Spinal cord (tissue), 10 donors: Measurements from ENCODE around the gene ASS1. TPM values are rescaled to one million over a fixed set of nuclear protein-coding genes. Genes with fewer than 3 reads are reported as not detected.
"Not testable (repeated sequence)": the region's sequence is repeated elsewhere in the genome, so short reads cannot be mapped to it uniquely, and the experiment has no call there.

Experiments used
- DNase-seq, 6 donors: peaks; one replicate each; pipeline versions ENCODE4 v3.0.0 to v3.0.0-alpha.2; 2013 to 2015; ENCODE audit warnings: low spot score in 6 of 6, low read depth in 4 of 6
- H3K27ac ChIP-seq: one replicate; pipeline ENCODE4 v1.5.1; 2013; ENCODE audit warnings: low read depth, low read length, control low read depth
- H3K27me3 ChIP-seq: one replicate; pipeline ENCODE4 v1.6.1; 2013; ENCODE audit warnings: low read length; ENCODE audit not compliant: control insufficient read depth, insufficient read depth
- H3K36me3 ChIP-seq: one replicate; pipeline ENCODE4 v1.6.1; 2013; ENCODE audit warnings: low read length; ENCODE audit not compliant: control insufficient read depth, insufficient read depth
- H3K4me1 ChIP-seq: one replicate; pipeline ENCODE4 v1.6.1; 2013; ENCODE audit warnings: low read length; ENCODE audit not compliant: control insufficient read depth, insufficient read depth
- H3K4me3 ChIP-seq: one replicate; pipeline ENCODE4 v1.5.1; 2013; ENCODE audit warnings: low read depth, low read length, control low read depth
- H3K9me3 ChIP-seq: one replicate; pipeline ENCODE4 v1.6.1; 2013; ENCODE audit warnings: low read length; ENCODE audit not compliant: control insufficient read depth, insufficient read depth
- WGBS: methylation state at CpG from one replicate; pipeline ENCODE4 v1.1.5; 2013; ENCODE audit warnings: missing lambda C conversion rate; ENCODE audit not compliant: insufficient coverage; 5-methylcytosine and 5-hydroxymethylcytosine counted together
- long read RNA-seq, 4 donors: transcript quantifications; one replicate each; lab custom pipeline, GENCODE V29; 2026
- polyA plus RNA-seq, 2 donors: library from polyadenylated mRNA; unstranded; fragments of 120-200 nt; gene quantifications; one replicate each; pipeline ENCODE4 v1.2.1, GENCODE V29; 2013; ENCODE audit not compliant: insufficient read length in 2 of 2
- total RNA-seq, 2 donors: library from RNA; depleted of rRNA in 1 of 2; stranded (reverse); fragments of 120-200 nt in 1 of 2; fragments of >200 nt in 1 of 2; gene quantifications; one replicate each; pipeline versions ENCODE4 v1.2.3 to v1.2.4, GENCODE V29; 2013 to 2014
- donor health status: healthy.

ASS1 gene
- total RNA-seq (100 to 1,000 TPM in 1 of 2 donors, 10 to 100 TPM in 1; 61.1 to 234 TPM), polyA plus RNA-seq (10 to 100 TPM; 40.2 to 64.7 TPM)
- long read RNA-seq, donor 1, transcript ASS1-201 (15 exons, 1,564 nt), result major isoform, 18 of 21 reads
- long read RNA-seq, donor 1, partial matches to known transcripts, result 0 of 21 reads
- long read RNA-seq, donor 1, other reads (novel, unspliced or antisense), result 0 of 21 reads
- long read RNA-seq, donor 2, result 0 reads
- long read RNA-seq, donor 3, transcript ASS1-201 (15 exons, 1,564 nt), result major isoform, 8 of 9 reads
- long read RNA-seq, donor 3, partial matches to known transcripts, result 0 of 9 reads
- long read RNA-seq, donor 3, other reads (novel, unspliced or antisense), result 0 of 9 reads
- long read RNA-seq, donor 4, transcript ASS1-201 (15 exons, 1,564 nt), result major isoform, 8 of 9 reads
- long read RNA-seq, donor 4, partial matches to known transcripts, result 0 of 9 reads
- long read RNA-seq, donor 4, other reads (novel, unspliced or antisense), result 0 of 9 reads

DNA sequence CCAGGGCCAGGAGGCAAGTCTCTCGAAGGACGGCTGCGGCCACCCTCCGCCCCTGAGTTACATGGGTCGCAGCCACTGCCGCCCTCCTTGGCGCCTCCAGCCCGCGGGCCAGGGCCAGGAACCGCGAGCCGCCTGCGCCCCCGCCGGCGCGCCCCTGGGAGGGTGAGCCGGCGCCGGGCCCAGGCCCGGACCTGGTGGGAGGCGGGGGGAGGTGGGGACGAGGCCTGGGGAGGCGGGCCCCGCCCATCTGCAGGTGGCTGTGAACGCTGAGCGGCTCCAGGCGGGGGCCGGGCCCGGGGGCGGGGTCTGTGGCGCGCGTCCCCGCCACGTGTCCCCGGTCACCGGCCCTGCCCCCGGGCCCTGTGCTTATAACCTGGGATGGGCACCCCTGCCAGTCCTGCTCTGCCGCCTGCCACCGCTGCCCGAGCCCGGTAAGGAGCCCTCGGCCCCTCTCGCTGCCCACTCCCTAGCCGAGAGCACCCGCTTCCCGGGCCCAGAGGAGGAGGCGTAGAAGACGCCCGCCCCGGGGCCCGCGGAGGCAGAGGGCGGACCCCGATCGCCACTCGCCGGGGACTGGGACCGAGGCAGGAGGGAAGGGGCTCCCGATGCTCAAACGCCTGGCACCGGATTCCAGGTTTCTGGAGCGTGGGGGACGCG is at the start of gene ASS1:
TSS of gene ASS1 (plus strand) at position 397 of the 657 bp plus-strand sequence. CDS start 7,268 bp downstream, outside the sequence.
- WGBS, result under 1% methylated on average over 66 of the region's 66 CpGs
- H3K9me3 ChIP-seq, result peaks cover 3% of the 10 kb centered on the region
- H3K27me3 ChIP-seq, result peaks cover 28% of the 10 kb centered on the region
- peak within 1 kb of the TSS; percentile 50 for H3K27ac ChIP-seq
- peak in 2 of 6 donors; percentile 39 to 55 for DNase-seq
- H3K4me1 ChIP-seq, result peaks cover 42% of the 10 kb centered on the region
- peak within 1 kb of the TSS; percentile 51 for H3K4me3 ChIP-seq
- H3K36me3 ChIP-seq, result no peaks in the 10 kb centered on the region

GRCh38 chr9:130395810-130396435 is 48.8 kb upstream of the ASS1 start:
- 87% methylated on average over 16 of the region's 26 CpGs for WGBS
- no peak for DNase-seq
- peaks cover 31% of the 10 kb centered on the region for H3K36me3 ChIP-seq

GRCh38 chr9:130396581-130396980 is 48.2 kb upstream of the ASS1 start:
- 100% methylated on average over 2 of the region's 4 CpGs for WGBS
- H3K4me1 ChIP-seq, result no peaks in the 10 kb centered on the region
- H3K27ac ChIP-seq, result no peak overlapping the region
- H3K27me3 ChIP-seq, result no peaks in the 10 kb centered on the region
- H3K36me3 ChIP-seq, result peaks cover 25% of the 10 kb centered on the region
- no peaks in the 10 kb centered on the region for H3K9me3 ChIP-seq
- DNase-seq, result no peak
- H3K4me3 ChIP-seq, result no peak overlapping the region

More at GRCh38 chr9:130395810-130396435, 48.8 kb upstream of the ASS1 start:
- Histone ChIP-seq H3K27ac (no peak overlapping the region), H3K9me3 (no peaks in the 10 kb centered on the region), H3K4me3 (no peak overlapping the region), H3K27me3 (no peaks in the 10 kb centered on the region), H3K4me1 (no peaks in the 10 kb centered on the region)

DNA sequence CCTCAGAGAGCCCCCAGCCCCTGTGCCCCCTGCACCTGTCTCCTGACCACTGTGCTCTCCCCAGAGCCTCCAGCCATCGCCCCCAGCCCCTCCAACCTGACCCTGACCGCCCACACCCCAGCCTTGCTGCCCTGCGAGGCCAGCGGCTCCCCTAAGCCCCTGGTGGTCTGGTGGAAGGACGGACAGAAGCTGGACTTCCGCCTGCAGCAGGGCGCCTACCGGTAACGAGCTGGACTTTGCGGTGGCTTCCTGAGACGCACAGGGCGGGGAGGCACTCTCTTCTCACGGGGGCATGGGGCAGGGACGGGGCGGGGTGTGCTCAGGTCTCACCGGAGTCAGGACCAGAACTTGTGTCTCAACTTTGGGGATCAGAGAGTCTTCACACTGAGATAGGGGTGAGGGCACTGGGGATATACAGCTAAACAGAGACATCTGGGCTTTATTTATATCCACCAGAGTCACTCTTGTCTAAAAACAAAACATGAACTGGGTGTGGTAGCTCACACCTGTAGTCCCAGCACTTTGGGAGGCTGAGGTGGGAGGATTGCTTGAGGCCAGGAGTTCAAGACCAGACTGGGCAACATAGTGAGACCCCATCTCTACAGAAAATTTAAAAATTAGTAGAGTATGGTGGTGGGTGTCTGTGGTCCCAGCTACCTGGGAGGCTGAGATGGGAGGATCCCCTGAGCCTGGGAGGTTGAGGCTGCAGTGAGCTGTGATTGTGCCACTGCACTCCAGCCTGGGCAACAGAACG is 46.1 kb upstream of the ASS1 start:
- H3K27ac ChIP-seq, result no peak overlapping the region
- H3K36me3 ChIP-seq, result peaks cover 30% of the 10 kb centered on the region
- no peaks in the 10 kb centered on the region for H3K4me1 ChIP-seq
- no peaks in the 10 kb centered on the region for H3K9me3 ChIP-seq
- no peak for DNase-seq
- 81% methylated on average over 12 of the region's 17 CpGs for WGBS
- no peaks in the 10 kb centered on the region for H3K27me3 ChIP-seq
- H3K4me3 ChIP-seq, result no peak overlapping the region

DNA sequence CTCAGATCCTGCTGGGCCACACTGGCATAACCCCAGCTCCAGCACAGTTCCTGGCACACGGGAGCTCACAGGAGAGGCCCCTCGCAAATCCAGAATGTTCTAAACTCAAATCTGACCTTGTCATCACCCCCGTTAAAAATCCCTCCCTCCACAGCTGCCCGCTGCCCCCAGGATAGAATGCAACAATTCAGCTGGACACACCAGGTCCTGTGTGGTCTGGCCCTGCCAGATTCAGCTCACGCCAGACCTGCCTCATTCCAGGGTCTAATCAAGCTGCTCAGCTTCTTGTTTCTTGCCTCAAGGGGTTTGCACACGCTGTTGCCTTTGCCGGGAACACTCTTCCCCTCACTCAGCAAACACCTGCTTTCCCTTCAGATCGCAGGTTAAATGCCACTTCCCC is 45.0 kb upstream of the ASS1 start:
- Histone ChIP-seq H3K27me3 (no peaks in the 10 kb centered on the region), H3K4me1 (no peaks in the 10 kb centered on the region), H3K27ac (no peak overlapping the region), H3K9me3 (no peaks in the 10 kb centered on the region), H3K36me3 (peaks cover 26% of the 10 kb centered on the region), H3K4me3 (no peak overlapping the region)
- 71% methylated on average over 8 of the region's 8 CpGs for WGBS
- DNase-seq, result no peak

DNA sequence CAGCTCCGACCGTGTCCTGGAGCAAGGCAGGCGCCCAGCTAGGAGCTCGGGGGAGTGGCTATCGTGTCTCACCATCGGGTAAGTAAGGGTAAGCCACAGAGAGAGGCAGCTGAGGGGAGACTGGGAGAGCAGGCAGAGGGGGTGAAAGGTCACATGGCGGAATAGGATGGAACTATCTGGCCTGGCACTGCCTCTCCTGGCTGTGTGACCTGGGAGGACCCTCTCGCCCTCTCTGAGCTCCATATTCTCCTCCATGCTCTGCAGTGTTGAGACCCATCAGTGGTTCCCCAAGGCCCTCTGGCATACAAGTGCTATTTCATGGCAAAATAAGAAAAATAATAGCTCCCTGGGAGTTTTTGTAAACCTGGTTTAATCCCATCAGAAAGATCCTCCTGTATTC is 43.9 kb upstream of the ASS1 start:
- Histone ChIP-seq H3K9me3 (no peaks in the 10 kb centered on the region), H3K36me3 (peaks cover 25% of the 10 kb centered on the region), H3K4me3 (no peak overlapping the region), H3K27me3 (no peaks in the 10 kb centered on the region), H3K27ac (no peak overlapping the region), H3K4me1 (no peaks in the 10 kb centered on the region)
- no peak for DNase-seq
- WGBS, result 88% methylated on average over 7 of the region's 8 CpGs

DNA sequence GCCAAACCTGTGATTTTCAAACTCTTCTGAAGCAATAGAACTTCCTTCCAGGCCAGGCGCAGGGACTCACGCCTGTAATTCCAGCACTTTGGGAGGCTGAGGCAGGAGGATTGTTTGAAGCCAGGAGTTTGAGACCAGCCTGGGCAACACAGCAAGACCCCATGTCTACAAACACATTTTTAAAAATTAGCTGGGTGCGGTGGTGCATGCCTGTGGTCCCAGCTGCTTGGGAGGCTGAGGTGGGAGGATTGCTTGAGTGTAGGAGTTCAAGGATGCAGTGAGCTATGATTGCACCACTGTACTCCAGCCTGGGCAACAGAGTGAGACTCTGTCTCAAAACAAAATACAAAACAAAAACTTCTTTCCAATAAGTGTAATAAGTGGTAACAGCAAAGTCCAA is 43.0 kb upstream of the ASS1 start:
- H3K36me3 ChIP-seq, result peaks cover 25% of the 10 kb centered on the region
- not testable (repeated sequence) for H3K4me3 ChIP-seq, H3K27ac ChIP-seq, H3K4me1 ChIP-seq, DNase-seq, H3K9me3 ChIP-seq, H3K27me3 ChIP-seq
- 93% methylated on average over 3 of the region's 3 CpGs for WGBS

DNA sequence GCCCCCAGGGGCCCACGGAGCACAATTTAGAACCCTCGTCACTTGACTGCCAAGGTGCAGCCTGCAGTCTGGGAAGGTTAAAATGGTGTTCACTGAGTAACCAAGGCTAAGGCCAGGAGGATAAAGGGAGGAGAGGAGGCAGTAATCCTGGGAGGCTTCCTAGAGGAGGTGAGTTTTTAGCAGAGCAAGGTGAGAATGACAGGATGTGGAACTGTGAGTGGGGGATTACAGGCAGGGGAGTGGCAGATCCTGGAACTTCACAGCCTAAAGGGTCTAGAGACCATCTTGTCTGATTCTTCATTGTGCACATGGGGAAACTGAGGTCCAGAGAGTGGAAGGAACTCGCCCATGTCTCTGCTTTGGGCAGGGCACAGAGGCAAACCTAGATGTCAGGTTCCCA is 42.5 kb upstream of the ASS1 start:
- Histone ChIP-seq H3K4me3 (no peak overlapping the region), H3K27ac (no peak overlapping the region), H3K9me3 (no peaks in the 10 kb centered on the region), H3K27me3 (no peaks in the 10 kb centered on the region), H3K4me1 (no peaks in the 10 kb centered on the region), H3K36me3 (peaks cover 25% of the 10 kb centered on the region)
- 86% methylated on average over 2 of the region's 3 CpGs for WGBS
- no peak for DNase-seq
